GM18861 (cell line): ENCODE results near the gene GABRR1.
"Not testable (repeated sequence)": the region's sequence is repeated elsewhere in the genome, so short reads cannot be mapped to it uniquely, and the experiment has no call there.

Experiments used
- ATAC-seq: cut with Tn5 transposase; IDR thresholded peaks from one replicate; pipeline ENCODE4 v1.9.1; 2021; ENCODE audit not compliant: unreplicated experiment

Gene GABRR1

GRCh38 chr6:89217299-89217910, at the start of gene GABRR1:
TSS of gene GABRR1 (minus strand) at chr6:89217358. CDS start at chr6:89217322, 36 bp downstream.
- no peak for ATAC-seq

GRCh38 chr6:89264296-89264695, 47.1 kb upstream of the GABRR1 start:
- no peak for ATAC-seq

DNA sequence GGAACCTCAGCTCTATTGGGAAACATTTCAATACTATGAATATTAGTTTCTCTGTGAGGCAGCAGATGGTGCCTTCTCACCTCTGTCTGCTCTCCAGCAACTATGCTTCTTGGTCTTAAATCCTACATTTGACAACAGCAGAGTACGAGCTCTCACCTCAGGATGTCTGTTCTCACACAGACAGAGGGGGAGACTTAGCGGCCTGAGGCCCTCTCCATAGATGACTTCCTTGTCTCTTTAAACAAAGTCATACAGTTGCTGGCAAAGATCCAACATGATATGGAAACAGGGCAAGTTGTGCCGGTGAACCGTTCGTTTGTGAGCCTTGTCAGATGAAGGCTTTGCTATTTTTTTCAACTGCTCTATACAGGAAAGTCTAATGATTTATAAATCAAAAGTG, 43.7 kb upstream of the GABRR1 start:
- ATAC-seq, result no peak

DNA sequence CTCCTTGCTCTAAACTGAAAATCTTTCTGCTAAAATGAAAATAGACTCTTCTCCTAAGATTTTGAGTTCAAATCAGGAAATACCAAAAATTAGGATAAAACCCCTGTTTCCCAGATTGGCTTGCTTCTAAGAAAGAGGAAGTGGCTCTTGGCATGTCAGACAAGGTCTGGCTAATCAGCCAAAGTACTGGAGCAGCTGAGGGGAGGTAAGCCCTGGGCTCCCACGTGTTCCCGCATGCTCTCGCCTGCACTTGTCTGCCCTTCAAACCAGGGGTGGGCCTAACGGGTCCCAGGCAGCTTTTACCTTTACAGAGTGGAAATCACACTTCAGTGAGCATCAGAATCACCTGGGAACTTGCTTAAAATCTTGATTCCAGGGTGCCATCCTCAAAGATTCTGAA, 43.2 kb upstream of the GABRR1 start:
- no peak for ATAC-seq

DNA sequence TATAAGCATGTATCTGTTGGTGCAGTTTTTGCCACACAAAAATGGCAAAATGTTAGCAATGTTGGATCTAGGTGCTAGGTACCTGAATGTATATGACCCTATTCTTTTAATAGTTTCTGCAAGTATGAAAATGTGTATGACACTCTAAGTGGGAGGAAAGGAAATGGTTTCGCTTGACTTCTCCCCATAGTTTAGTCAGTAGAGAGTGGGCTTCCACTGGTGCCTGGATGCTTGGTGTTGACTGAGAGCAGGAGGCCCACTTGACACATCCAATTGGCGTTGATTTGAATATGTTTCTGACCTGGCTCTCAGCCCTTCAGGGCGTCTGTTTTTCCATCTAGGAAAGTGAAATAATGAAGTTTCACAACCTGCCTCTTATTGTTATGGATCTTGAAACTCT, 41.8 kb upstream of the GABRR1 start:
- no peak for ATAC-seq

DNA sequence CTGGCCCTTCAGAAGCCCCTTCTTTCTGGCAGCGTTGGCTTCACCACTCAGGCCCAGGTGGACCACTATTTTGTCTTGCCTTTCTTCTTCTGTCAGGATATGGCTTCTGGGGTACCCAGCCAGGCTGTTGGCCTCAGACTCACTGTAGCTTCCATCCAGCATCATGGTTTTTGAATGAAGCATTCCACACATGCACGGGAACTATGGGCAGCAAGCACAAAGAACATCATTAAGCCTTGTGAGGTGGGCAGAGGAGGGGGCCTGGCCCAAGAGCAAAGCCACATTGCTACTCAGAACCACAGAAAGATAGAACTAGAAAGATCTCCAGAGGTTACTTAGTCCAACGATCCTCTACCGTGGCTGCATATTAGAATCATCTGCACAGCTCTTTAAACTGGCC, 40.6 kb upstream of the GABRR1 start:
- ATAC-seq, result no peak

- ATAC-seq, result no peak
Observed at GRCh38 chr6:89257346-89257745, 40.2 kb upstream of the GABRR1 start.

- no peak for ATAC-seq
Observed at GRCh38 chr6:89255417-89255816, 38.3 kb upstream of the GABRR1 start.

- ATAC-seq, result no peak
Observed at GRCh38 chr6:89254569-89254968, 37.4 kb upstream of the GABRR1 start.

- no peak for ATAC-seq
Observed at GRCh38 chr6:89252907-89253306, 35.7 kb upstream of the GABRR1 start.

DNA sequence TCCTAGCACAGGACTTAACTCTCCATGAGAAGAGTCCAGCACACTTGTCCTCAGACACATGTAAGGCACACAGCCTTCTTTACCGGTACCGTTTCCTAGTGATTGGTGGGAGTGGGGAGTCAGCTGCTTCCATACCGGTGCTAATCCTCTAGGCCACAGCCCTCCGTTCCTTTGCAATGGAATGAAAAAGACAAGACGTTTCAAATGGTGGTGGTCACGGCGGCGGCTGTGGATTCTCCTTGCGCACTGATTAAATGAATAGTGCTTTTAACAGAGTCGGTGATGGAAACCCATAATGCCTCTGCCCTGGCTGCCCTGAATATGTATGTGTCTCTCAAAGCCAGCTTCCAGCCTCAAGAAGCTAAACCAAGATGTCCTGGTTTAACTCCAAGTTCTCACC, 34.8 kb upstream of the GABRR1 start:
- no peak for ATAC-seq

DNA sequence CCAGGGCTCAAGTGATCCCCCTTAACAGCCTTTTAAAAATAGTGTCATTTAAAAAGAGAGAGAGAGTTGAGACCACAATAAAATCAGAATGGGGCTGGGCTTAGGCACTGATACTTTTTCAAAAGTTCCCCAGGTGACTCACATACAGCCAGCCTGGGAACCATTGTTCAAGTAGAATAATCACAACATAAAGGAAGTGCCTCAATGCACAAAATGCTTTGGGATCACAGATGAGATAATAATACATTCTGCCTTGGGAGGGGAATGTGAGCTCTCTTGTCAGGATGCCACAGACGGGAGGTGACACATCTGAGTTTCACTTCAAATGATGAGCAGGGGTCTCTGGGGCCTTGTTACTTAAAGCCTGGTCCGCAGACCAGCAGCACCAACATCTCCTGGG, 34.0 kb upstream of the GABRR1 start:
- ATAC-seq, result no peak

- no peak for ATAC-seq
Observed at GRCh38 chr6:89250239-89250638, 33.1 kb upstream of the GABRR1 start.

GRCh38 chr6:89244241-89244985, 27.3 kb upstream of the GABRR1 start:
- ATAC-seq, result no peak

DNA sequence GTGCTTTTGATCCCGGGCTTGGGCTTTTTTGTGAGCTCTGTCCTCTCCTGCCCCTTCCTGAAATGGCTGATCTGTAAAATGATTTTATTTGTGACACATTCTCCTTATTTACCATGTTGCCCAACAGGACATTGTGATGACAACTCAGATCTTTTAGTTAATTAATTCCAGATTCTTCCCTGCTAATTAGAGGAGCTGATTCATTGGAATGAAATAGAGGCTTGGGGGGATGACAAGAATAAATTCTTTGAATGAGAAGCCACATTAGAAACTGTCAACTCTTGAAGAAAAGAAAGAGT, 26.1 kb upstream of the GABRR1 start:
- no peak for ATAC-seq

DNA sequence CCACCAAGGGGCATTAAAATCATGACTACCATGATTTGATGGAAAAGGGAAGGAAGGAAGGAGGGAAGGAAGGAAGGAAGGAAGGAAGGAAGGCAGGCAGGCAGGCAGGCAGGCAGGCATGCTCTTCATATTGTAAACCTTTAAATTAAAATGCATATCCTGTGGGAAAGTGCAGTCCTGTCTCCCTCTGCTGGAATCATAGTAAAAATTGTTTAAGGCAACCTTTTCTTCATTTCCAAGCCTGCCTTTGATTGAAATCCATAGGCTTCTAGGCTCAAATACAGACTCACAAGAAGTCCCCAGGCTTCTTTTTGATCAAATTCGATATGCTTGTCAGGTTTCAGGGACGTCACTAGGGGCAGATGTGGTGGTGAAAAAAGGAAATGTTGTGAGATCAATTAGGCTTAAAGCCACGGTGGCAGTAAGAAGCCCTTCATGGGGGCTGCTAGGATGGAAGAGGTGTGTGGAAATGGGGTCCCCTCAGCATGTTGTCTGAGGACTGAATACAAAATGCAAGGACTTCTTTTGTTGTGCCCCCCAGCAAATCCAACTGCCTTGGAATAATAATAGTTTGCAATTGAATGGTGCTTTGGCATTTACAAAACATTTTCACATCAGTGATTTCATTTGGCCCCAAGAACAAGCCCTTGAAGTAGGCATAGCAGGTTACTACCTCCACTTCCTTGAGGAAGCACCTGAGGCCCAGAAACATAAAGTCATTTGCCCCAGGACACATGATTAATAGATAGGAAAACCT, 25.6 kb upstream of the GABRR1 start:
- no peak for ATAC-seq

DNA sequence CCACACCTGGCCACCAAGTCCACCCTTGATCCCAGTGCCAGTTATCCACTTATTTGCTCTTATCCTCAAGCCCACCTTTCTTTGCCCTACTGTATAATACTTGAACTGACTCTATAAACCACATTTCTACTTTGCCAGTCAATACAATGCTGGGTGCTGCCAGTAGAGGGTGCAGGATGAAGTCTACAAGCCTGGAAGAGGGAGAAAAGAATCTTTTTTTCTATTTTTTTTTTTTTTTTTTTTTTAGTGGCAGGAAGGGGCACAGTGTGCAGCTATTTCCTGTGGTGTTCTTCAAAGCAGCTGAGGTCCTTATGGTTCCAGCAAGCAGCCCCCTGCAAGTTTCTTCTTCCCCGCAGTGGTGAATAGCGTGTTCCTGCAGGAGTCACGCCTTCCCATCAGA, 22.2 kb upstream of the GABRR1 start:
- no peak for ATAC-seq

GRCh38 chr6:89237158-89237557, 20.0 kb upstream of the GABRR1 start:
- no peak for ATAC-seq

DNA sequence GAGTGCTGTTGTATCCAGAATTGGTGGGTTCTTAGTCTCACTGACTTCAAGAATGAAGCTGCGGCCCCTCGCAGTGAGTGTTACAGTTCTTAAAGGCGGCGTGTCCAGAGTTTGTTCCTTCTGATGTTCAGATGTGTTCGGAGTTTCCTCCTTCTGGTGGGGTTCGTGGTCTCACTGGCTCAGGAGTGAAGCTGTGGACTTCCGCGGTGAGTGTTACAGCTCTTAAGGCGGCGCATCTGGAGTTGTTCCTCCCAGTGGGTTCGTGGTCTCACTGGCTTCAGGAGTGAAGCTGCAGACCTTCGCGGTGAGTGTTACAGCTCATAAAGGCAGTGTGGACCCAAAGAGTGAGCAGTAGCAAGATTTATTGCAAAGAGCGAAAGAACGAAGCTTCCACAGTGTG, 16.4 kb upstream of the GABRR1 start:
- not testable (repeated sequence) for ATAC-seq

DNA sequence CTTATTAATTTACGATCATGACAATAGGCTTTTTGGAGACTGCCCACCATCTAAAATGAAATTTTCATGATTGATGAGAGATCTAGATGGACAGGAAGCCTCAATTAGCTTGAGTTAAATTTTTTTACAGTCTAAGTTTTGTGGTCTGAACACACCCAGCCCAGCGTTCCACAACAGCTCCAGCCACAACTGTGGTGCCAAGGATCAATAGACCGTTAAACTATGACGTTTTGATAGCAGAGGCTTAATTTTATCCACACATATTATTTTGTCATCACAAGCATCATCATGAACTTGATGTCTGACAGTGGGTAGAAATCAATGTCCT, 5.5 kb upstream of the GABRR1 start:
- ATAC-seq, result no peak

GRCh38 chr6:89221971-89222711, 5.0 kb upstream of the GABRR1 start:
- ATAC-seq, result no peak

DNA sequence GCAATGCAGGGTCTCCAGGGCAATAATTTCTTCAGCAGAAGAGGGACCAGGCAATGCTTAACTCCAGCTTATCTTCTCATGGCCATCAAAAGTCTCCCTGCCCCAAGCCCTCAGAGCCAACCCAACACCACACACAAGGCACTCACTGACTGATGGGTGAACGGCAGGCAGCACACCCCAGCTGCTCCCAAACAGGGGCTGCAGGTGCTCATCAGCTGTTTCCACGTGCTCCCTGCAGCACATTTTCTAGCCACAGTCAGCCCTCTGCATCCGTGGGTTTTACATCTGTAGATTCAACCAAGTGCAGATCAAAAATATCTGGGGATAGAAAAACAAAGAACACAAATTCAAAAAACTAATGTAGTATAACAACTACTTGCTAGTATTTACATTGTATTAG, 4.0 kb upstream of the GABRR1 start:
- ATAC-seq, result no peak
